Left colon (tissue), 2 donors: Measurements from ENCODE around the gene PPP2R1B. TPM values are rescaled to one million over a fixed set of nuclear protein-coding genes. Genes with fewer than 3 reads are reported as not detected.
"Not testable (repeated sequence)": the region's sequence is repeated elsewhere in the genome, so short reads cannot be mapped to it uniquely, and the experiment has no call there.

ENCODE experiments used
- ATAC-seq: fragments of 200-7000 bp; cut with Tn5 transposase; one replicate; pipeline ENCODE4 v1.9.1; 2020; ENCODE audit warnings: mild to moderate bottlenecking, moderate library complexity
- DNase-seq, 2 donors: peaks; one replicate each; pipeline ENCODE4 v3.0.0-alpha.2; 2020
- intact Hi-C, 2 donors: fragments of 100-400 bp; cut with DNase I in 1 of 2; cut with micrococcal nuclease in 1 of 2; formaldehyde crosslinking; loops; one replicate each; pipeline versions ENCODE4 v1.11.2 to v1.14.0; 2022; cut with DNase I, micrococcal nuclease
- total RNA-seq, 2 donors: library from RNA; stranded (reverse); fragmentation: NEBNext Ultra II Directional; extraction: Animal tissue kit (Norgen Biotek cat#: 25700); gene quantifications; one replicate each; pipeline ENCODE4 v1.2.1, GENCODE V29; 2021
- donor health status: DM: no; HTN: no; CAD: no.
- donor health status: DM: yes; HTN: yes; CAD: no.

Gene PPP2R1B
- total RNA-seq, 2 donors from 2014 or later: 45.3 to 45.8 TPM

- ATAC-seq (no peak), DNase-seq (no peak)
- intact Hi-C loops: no loop called here
Measured at GRCh38 chr11:111788051-111788450, 21.9 kb upstream of the PPP2R1B start.

- ATAC-seq: peak; percentile 59
- intact Hi-C loops: no loop called here
- no peak for DNase-seq
Measured at GRCh38 chr11:111785886-111786412, 19.8 kb upstream of the PPP2R1B start.

DNA sequence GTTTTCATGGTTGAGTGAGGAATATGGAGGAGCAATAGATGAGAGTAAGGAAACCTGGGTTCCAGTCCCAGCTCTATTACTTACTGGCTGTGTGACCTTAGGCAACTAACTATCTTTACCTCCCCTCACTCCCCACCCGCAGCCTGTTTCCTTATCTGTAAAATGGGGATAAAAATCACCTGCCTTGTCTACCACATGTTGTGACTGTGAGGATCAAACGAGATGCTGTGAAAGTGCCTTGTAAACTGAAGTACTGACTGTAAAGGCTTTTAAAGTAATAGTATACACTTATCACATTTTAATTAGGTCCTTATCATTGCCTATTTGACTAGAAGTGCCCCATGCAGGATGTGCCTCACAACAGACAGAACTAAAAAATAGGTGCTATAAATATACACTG lies 18.9 kb upstream of the PPP2R1B start:
- intact Hi-C loops: no loop called here
- no peak for DNase-seq
- no peak for ATAC-seq

DNA sequence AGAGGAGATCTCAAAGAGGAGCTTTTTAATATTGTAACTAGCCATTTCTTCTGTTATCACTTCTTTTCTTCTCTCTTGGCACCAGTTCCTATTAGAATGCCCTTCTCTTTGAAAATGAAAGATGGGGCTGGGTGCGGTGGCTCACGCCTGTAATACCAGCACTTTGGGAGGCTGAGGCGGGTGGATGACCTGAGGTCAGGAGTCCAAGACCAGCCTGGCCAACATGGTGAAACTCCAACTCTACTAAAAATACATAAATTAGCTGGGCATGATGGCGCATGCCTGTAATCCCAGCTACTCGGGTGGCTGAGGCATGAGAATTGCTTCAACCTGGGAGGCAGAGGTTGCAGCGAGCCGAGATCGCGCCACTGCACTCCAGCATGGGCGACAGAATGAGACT lies 18.1 kb upstream of the PPP2R1B start:
- DNase-seq, intact Hi-C loops, ATAC-seq: not testable (repeated sequence)

DNA sequence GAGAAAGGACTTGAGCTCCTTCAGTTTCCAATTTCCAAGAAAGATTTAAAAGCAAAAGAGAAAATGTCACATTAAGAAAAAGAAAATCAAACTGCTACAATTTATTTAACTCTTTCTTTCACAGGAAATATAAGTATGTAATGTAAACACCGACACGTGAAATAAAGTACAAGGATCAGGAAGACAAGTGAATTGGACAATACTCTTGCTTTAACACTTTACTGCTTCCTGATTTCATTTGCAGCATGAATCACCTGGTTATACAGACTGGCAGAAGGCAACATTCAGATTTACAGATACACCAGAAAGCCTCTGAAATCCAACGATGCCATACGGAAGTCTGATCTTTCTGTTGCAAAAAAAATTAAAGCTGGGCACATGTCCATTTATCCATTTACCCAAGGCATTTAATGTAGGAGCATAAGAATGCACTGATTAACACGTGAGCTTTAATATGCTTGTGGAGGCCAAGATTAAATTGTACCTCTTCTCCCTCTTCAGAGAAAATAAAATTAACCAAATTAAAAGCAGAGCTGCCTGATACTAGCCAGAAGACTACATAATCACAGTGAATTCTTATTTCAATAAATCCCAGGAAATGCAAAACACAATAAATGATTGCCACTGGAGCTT lies 16.0 kb upstream of the PPP2R1B start:
- ATAC-seq (peak; percentile 83), DNase-seq (no peak)
- intact Hi-C loops: no loop called here

DNA sequence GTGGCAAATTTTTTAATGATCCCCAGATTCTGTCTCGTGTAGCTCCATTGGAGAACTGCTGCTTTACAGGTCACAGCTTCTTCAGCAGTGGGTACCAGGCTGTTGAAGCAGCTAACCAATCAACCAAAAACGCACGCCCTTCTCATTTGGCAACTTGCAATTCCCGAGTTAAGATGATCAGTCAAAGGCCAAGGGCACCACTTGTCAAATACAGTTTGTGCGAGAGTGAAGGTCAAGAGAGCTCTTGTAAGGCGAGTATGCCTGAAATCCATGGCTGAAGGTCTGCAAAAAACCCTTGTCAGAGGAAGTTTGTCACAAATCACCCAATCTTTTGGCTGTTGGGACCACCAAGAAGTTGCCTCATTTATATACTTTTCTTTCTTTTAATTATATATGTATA lies 12.9 kb upstream of the PPP2R1B start:
- ATAC-seq: no peak
- intact Hi-C loops: loop anchor here in 1 of 2 donors (5.0 kb wide), 1 partner anchor 182 kb away; no protein-coding TSS in a partner anchor
- DNase-seq: no peak

- DNase-seq: no peak
- intact Hi-C loops: loop anchor here in 1 of 2 donors (5.0 kb wide), 1 partner anchor 181 kb away; no protein-coding TSS in a partner anchor
- no peak for ATAC-seq
Measured at GRCh38 chr11:111778047-111778558, 11.9 kb upstream of the PPP2R1B start.

DNA sequence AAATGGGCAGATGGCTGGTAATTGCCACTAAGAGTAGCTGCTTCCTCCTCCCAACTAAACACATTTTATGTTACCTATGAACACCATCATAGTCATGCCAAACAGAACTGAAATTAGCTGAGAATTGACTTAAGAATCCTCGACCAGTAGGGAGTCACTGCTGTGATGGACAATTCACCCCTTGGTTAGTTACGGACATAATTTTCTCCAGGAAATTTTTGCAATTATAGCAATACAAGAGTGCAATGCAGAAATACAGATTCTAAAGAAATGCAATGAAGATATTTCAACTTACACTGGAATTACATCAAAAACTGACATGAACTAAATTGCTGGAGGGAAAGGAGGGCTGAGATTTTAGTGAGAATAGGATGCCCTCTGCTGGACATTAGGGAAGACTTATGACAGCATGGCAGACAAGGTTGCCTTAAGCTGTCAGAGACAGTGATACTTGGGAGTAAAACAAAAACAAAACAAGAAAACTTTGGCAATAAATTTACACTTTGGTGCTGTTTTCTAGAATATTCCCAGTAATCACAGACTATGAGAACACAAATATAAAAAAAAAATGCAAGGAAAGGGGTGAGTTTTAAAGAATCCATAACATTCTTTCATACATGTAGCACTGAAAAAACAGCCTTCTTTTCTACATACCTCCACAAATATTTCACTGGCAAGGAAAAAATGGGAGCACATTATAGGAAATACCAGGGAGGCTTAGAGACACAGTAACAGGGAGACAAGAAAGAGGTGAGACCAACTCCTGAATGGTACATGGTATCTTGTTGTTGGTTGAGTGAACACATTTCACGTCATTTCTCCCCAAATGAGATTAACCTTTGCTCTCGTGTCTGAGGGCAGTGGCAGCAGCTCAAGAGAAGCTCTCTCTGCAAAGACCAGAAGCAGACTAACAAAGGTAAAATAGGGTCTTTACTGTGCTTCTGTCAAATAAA lies 11.2 kb upstream of the PPP2R1B start:
- DNase-seq: no peak
- intact Hi-C loops: loop anchor here in 1 of 2 donors (5.0 kb wide), 1 partner anchor 180 kb away; no protein-coding TSS in a partner anchor
- peak; percentile 76 for ATAC-seq

DNA sequence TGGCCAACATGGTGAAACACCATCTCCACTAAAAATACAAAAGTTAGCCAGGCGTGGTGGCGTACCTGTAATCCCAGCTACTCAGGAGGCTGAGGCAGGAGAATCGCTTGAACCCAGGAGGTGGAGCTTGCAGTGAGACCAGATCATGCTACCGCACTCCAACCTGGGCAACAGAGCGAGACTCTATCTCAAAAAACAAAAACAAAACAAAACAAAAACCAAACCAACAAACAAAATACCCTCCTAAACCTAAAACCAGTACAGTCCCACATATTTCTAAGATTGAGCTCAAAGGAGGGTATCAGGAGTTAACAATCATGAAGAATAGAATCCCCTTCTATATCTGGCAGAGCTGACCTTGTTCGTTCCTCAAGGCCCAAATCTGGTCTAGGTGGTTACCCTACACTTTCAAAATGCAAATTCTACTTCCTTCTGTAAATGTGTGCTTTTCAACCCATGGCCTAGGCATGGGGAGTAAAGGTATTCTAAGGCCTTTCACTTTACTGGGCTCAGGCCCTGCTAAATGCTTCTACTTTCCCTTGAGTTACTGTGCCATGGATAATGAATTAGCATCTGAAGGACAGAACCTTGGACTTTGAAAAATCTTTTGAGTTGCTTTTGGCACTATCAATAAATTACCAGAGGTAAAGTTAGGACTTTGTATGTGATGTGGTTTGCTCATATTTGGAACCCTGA lies 10.4 kb upstream of the PPP2R1B start:
- no peak for ATAC-seq
- intact Hi-C loops: loop anchor here in 1 of 2 donors (5.0 kb wide), 1 partner anchor 179 kb away; no protein-coding TSS in a partner anchor
- DNase-seq: no peak

- intact Hi-C loops: loop anchor here in 1 of 2 donors (5.0 kb wide), 1 partner anchor 178 kb away; no protein-coding TSS in a partner anchor
- DNase-seq: no peak
- ATAC-seq: no peak
Measured at GRCh38 chr11:111774955-111775710, 8.9 kb upstream of the PPP2R1B start.

DNA sequence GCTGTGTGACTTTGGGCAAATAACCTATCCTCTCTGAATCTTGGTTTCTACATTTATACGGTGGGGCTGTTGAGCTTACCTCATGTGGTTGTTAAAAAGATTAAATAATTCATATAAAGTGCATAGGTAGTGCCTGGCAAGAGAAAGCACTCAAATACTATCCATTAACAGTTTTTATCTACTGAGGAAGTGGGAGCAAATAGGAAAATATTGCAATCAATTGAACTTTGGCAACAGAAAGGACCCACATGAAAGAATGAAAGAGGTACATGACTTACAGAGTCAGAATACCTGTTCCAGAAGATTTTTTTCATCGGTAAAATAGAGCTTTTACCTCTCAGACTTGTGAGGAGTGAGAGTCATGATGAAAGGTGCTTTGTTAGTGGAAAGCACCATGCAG lies 6.3 kb upstream of the PPP2R1B start:
- DNase-seq: no peak
- intact Hi-C loops: no loop called here
- ATAC-seq: no peak

DNA sequence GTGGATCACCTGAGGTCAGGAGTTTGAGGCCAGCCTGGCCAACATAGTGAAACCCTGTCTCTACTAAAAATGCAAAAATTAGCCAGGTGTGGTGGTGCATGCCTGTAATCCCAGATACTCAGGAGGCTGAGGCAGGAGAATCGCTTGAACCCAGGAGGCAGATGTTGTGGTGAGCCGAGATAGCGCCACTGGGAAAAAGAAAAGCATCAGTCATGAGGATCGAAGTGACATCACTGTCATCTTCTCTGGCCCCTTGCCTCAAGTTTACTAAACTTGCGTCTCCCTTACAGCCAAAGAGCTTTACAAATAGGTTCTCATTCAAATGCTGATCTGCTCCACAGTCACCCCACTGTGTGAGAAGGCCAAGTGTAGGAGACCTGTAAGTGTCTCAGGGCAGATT lies 5.0 kb upstream of the PPP2R1B start:
- intact Hi-C loops, ATAC-seq, DNase-seq: not testable (repeated sequence)

GRCh38 chr11:111770581-111771134 lies 4.5 kb upstream of the PPP2R1B start:
- DNase-seq: no peak
- intact Hi-C loops: no loop called here
- no peak for ATAC-seq

GRCh38 chr11:111766834-111767142 lies 599 bp upstream of the PPP2R1B start:
- DNase-seq: no peak
- ATAC-seq: no peak
- intact Hi-C loops: loop anchor here in 1 of 2 donors (5.0 kb wide), 1 partner anchor 164 kb away; the partner anchor contains the start of gene SIK2

GRCh38 chr11:111765320-111765983 lies 737 bp downstream of the PPP2R1B start:
- ATAC-seq (peak; percentile 53), DNase-seq (no peak)
- intact Hi-C loops: loop anchor here in 1 of 2 donors (5.0 kb wide), 1 partner anchor 163 kb away; the partner anchor contains the start of gene SIK2

GRCh38 chr11:111764621-111765020 lies 1.6 kb downstream of the PPP2R1B start:
- no peak for ATAC-seq
- DNase-seq: no peak
- intact Hi-C loops: loop anchor here in 1 of 2 donors (5.0 kb wide), 1 partner anchor 162 kb away; the partner anchor contains the start of gene SIK2

GRCh38 chr11:111762981-111763643 lies 3.1 kb downstream of the PPP2R1B start:
- no peak for ATAC-seq
- intact Hi-C loops: no loop called here

More at GRCh38 chr11:111762981-111763643, 3.1 kb downstream of the PPP2R1B start:
- no peak for DNase-seq
